Ascending aorta (tissue), 2 donors: ENCODE results near the gene PXYLP1. TPM values are rescaled to one million over a fixed set of nuclear protein-coding genes. Genes with fewer than 3 reads are reported as not detected.

Experiments
- DNase-seq, 2 donors: peaks; one replicate each; pipeline ENCODE4 v3.0.0-alpha.2; 2019; ENCODE audit warnings: low spot score in 2 of 2
- H3K27ac ChIP-seq, 2 donors: fragments of 200-600 bp; sonication (generic); one replicate each; pipeline ENCODE4 v1.5.1; 2016 to 2017; ENCODE audit warnings: mild to moderate bottlenecking in 1 of 2
- H3K27me3 ChIP-seq: fragments of 200-600 bp; sonication (generic); one replicate; pipeline ENCODE4 v1.5.1; 2017
- H3K36me3 ChIP-seq, 2 donors: fragments of 200-600 bp; sonication (generic); one replicate each; pipeline ENCODE4 v1.5.1; 2016
- H3K4me1 ChIP-seq, 2 donors: fragments of 200-600 bp; sonication (generic); one replicate each; pipeline ENCODE4 v1.5.1; 2016 to 2017; ENCODE audit warnings: mild to moderate bottlenecking in 1 of 2
- H3K4me3 ChIP-seq, 2 donors: fragments of 200-600 bp; sonication (generic); one replicate each; pipeline ENCODE4 v1.5.1; 2016 to 2017; ENCODE audit warnings: mild to moderate bottlenecking in 1 of 2
- H3K9me3 ChIP-seq, 2 donors: fragments of 200-600 bp; sonication (generic); one replicate each; pipeline ENCODE4 v1.5.1; 2016
- CTCF ChIP-seq, 3 experiments: fragments of 200-600 bp in 2 of 3; fragments of 450-650 bp in 1 of 3; sonication (generic) in 2 of 3; IDR thresholded peaks; one replicate each; pipeline ENCODE4 v1.5.1; 2016 to 2019; ENCODE audit warnings: antibody characterized with exemption in 3 of 3, mild to moderate bottlenecking in 1 of 3, moderate library complexity in 1 of 3
- intact Hi-C: fragments of 100-400 bp; cut with DNase I; formaldehyde crosslinking; loops from one replicate; pipeline ENCODE4 v1.15.1; 2023
- total RNA-seq: library from RNA; depleted of rRNA; stranded (reverse); fragments of >200 nt; gene quantifications from one replicate; pipeline ENCODE4 v1.1.0, GENCODE V29; 2016

Gene PXYLP1
- total RNA-seq, 1 donor from 2014 or later: 14.2 TPM

- Histone ChIP-seq H3K36me3 (no peaks in the 10 kb centered on the region), H3K9me3 (no peaks in the 10 kb centered on the region), H3K4me3 (no peak overlapping the region), H3K27me3 (no peaks in the 10 kb centered on the region), H3K4me1 (peaks cover 0 to 2% of the 10 kb centered on the region in 2 donors), H3K27ac (no peak overlapping the region)
- TF ChIP-seq CTCF (IDR thresholded peaks at IDR 0.05): no peak
- intact Hi-C loops: no loop called here
- DNase-seq: no peak
Measured at GRCh38 chr3:141333836-141334626, 102.4 kb downstream of the PXYLP1 start.

GRCh38 chr3:141334627-141335250 is 103.1 kb downstream of the PXYLP1 start:
- DNase-seq: no peak
- H3K4me1 ChIP-seq: peaks cover 0 to 2% of the 10 kb centered on the region in 2 donors
- H3K9me3 ChIP-seq: no peaks in the 10 kb centered on the region
- H3K27me3 ChIP-seq: no peaks in the 10 kb centered on the region
- no peak overlapping the region for H3K4me3 ChIP-seq
- H3K27ac ChIP-seq: no peak overlapping the region
- intact Hi-C loops: no loop called here
- TF ChIP-seq CTCF (IDR thresholded peaks at IDR 0.05): no peak
- H3K36me3 ChIP-seq: no peaks in the 10 kb centered on the region

- intact Hi-C loops: no loop called here
- no peaks in the 10 kb centered on the region for H3K9me3 ChIP-seq
- H3K27me3 ChIP-seq: no peaks in the 10 kb centered on the region
- DNase-seq: no peak
- no peak overlapping the region for H3K27ac ChIP-seq
- H3K4me1 ChIP-seq: peaks cover 0 to 2% of the 10 kb centered on the region in 2 donors
- no peak for TF ChIP-seq CTCF (IDR thresholded peaks at IDR 0.05)
- no peaks in the 10 kb centered on the region for H3K36me3 ChIP-seq
- H3K4me3 ChIP-seq: no peak overlapping the region
Measured at GRCh38 chr3:141335531-141336061, 104.0 kb downstream of the PXYLP1 start.

GRCh38 chr3:141336672-141337522 is 105.3 kb downstream of the PXYLP1 start:
- no peaks in the 10 kb centered on the region for H3K36me3 ChIP-seq
- no peak for TF ChIP-seq CTCF (IDR thresholded peaks at IDR 0.05)
- H3K4me1 ChIP-seq: peaks cover 0 to 2% of the 10 kb centered on the region in 2 donors
- no peak overlapping the region for H3K27ac ChIP-seq
- DNase-seq: no peak
- intact Hi-C loops: no loop called here
- H3K9me3 ChIP-seq: no peaks in the 10 kb centered on the region
- H3K4me3 ChIP-seq: no peak overlapping the region
- no peaks in the 10 kb centered on the region for H3K27me3 ChIP-seq

GRCh38 chr3:141337523-141337854 is 105.9 kb downstream of the PXYLP1 start:
- DNase-seq: no peak
- intact Hi-C loops: no loop called here

More at GRCh38 chr3:141337523-141337854, 105.9 kb downstream of the PXYLP1 start:
- TF ChIP-seq CTCF (IDR thresholded peaks at IDR 0.05): no peak
- Histone ChIP-seq H3K4me3 (no peak overlapping the region), H3K9me3 (no peaks in the 10 kb centered on the region), H3K27ac (no peak overlapping the region), H3K27me3 (no peaks in the 10 kb centered on the region), H3K36me3 (no peaks in the 10 kb centered on the region), H3K4me1 (no peaks in the 10 kb centered on the region)
